ENCODE results near the gene DNAJB9. TPM values are rescaled to one million over a fixed set of nuclear protein-coding genes. Genes with fewer than 3 reads are reported as not detected.

Gene DNAJB9
- total RNA-seq, 1 donor from 2014 or later, result 40.8 TPM

DNA sequence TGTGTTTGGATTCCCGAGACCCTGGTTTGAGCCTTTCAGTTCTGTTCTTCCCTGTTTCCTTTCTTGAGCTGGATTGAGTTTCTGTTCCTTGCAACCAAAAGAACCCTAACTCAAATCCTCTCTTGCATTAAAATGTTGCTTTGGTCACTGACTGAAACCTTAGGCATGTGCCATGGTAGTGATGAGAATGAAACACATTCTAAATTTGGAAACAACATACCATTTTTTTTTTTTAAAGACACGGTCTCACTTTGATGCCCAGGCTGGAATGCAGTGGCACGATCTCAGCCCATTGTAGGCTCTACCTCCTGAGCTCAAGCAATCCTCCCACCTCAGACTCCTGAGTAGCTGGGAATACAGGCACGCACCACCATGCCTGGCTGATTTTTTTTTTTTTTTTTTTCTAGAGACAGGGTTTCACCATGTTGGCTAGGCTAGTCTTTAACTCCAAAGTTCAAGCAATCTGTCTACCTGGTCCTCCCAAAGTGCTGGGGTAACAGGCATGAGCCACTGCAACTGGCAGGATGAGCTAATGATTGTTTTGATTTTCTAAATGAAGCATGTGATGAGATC is 8.5 kb upstream of the DNAJB9 start:
- intact Hi-C loops (cut with micrococcal nuclease), result no loop called here
- DNase-seq, result no peak
- peak; percentile 65 for ATAC-seq

DNA sequence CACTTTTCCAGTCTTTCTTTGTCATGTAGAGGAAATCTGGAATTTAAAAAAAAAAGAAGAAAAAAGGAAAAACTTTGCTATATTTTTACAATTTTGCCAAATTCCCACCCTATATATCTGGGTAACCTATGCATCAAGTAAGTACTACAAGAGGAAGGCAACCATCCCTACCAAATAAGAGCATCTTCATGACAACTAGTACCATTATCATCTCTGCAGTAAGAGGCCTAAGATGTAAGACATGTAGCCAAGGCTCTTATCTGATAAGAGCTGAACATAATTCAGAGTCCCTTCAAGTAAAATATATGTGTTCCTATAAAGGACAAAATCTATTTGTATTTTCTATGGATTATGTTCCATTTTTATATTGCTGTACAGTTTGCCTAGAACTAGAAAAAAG is 3.7 kb upstream of the DNAJB9 start:
- ATAC-seq, result no peak
- intact Hi-C loops (cut with micrococcal nuclease), result no loop called here
- no peak for DNase-seq

- no peak for ATAC-seq
- intact Hi-C loops (cut with micrococcal nuclease), result no loop called here
Observed at GRCh38 chr7:108568801-108569380, 783 bp upstream of the DNAJB9 start.

DNA sequence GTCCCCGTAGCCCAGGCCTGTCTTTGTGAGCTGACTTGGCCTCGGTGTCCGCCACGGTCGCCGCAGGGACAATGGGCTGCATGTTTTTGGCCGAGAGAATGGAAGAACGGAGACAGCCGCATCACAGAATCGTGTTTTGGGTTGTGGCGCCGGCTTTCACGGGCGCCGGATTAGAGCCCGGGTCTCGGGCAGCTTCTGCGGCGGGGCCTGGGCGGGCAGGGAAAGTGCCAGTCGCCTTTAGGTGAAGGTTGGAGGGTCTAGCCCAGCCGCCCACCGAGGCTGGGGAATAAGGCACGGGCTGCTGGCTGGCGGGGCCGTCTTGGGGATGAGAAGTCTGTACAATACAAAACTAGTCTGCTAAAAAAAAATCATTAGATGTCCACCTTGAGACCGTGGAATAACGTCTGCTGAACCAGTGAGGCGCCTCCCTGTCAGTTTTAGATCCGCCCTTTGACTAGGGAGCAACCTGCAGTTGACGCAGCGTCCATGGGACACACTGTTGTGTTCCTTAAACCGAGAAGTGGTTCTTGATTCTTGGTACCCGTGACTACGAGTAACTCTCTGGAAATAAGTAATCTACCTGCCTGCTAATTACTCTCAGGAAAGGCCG is 577 bp downstream of the DNAJB9 start:
- ATAC-seq (peak; percentile 46), DNase-seq (peak; percentile 39)
- intact Hi-C loops (cut with micrococcal nuclease), result no loop called here

More at GRCh38 chr7:108568801-108569380, 783 bp upstream of the DNAJB9 start:
- no peak for DNase-seq

DNA sequence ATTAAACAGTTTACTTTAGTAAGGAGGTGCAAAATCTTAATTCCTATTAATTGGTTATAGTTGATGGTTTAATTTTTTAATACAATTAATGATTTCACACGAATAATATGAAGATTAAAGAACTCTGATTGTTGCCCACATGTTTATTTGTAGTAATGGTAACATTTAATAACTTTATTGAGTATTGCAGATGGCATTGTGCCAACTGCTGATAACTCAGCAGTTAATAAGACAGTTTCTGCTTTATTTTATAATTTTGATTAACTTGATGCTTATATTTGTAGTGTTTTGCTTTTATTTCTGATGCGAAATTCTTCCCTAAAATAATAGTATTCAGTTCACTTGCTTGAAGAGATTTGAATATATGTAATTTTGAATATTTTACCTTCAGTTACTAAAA is 2.8 kb downstream of the DNAJB9 start:
- intact Hi-C loops (cut with micrococcal nuclease), result no loop called here
- no peak for ATAC-seq
- DNase-seq, result no peak

GRCh38 chr7:108575156-108575555 is 5.5 kb downstream of the DNAJB9 start:
- ATAC-seq, result no peak
- DNase-seq, result no peak
- intact Hi-C loops (cut with micrococcal nuclease), result no loop called here

GRCh38 chr7:108576116-108576515 is 6.4 kb downstream of the DNAJB9 start:
- DNase-seq, result no peak
- intact Hi-C loops (cut with micrococcal nuclease), result no loop called here
- no peak for ATAC-seq

DNA sequence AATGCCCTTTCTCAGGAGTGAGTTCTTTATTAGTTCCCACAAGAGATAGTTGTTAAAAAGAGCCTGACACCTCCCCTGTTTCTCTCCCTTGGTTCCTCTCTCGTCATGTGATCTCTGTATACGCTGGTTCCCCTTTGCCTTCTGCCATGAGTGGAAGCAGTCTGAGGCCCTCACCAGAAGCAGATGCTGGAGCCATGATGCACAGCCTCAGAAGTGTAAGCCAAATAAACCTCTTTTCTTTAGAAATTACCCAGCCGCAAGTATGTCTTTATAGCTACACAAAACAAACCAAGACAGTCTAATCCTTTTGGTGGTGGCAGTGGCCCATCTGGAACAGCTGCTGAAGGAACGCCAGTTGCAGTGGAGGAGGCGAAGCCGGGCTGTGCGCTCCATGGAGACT is 9.3 kb downstream of the DNAJB9 start:
- DNase-seq (no peak), ATAC-seq (no peak)
- intact Hi-C loops (cut with micrococcal nuclease), result no loop called here

GRCh38 chr7:108580298-108580697 is 10.6 kb downstream of the DNAJB9 start:
- intact Hi-C loops (cut with micrococcal nuclease), result no loop called here
- no peak for ATAC-seq

GRCh38 chr7:108581655-108582491 is 12.2 kb downstream of the DNAJB9 start:
- intact Hi-C loops (cut with micrococcal nuclease), result no loop called here
- DNase-seq (no peak), ATAC-seq (peak; percentile 45)

More at GRCh38 chr7:108580298-108580697, 10.6 kb downstream of the DNAJB9 start:
- DNase-seq, result no peak

GRCh38 chr7:108584211-108584610 is 14.5 kb downstream of the DNAJB9 start:
- DNase-seq (no peak), ATAC-seq (no peak)
- intact Hi-C loops (cut with micrococcal nuclease), result no loop called here

DNA sequence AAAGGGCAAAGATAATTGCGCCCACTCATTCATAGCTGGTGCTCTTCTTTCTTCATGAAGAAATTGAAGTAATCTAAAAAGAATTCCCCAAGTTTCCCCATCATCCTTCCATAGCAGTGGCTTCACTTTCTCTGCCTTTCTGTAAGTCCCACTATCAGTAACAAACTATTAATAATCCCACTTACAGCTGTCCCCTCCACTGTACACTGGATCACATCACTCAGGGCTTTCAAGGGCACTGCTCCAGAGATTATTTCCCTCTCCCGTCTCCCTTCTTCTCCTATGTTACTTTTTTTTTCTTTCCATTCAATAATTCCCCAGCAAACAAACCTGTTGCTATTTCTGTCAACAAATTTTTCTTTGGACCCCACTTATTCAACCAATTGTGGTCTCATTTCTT is 16.2 kb downstream of the DNAJB9 start:
- ATAC-seq (peak; percentile 91), DNase-seq (no peak)
- intact Hi-C loops (cut with micrococcal nuclease), result no loop called here

GRCh38 chr7:108586274-108586710 is 16.6 kb downstream of the DNAJB9 start:
- intact Hi-C loops (cut with micrococcal nuclease), result no loop called here

GRCh38 chr7:108589199-108589598 is 19.5 kb downstream of the DNAJB9 start:
- intact Hi-C loops (cut with micrococcal nuclease), result no loop called here
- DNase-seq (no peak), ATAC-seq (no peak)

More at GRCh38 chr7:108586274-108586710, 16.6 kb downstream of the DNAJB9 start:
- ATAC-seq, result no peak
- DNase-seq, result no peak

GRCh38 chr7:108589874-108590273 is 20.2 kb downstream of the DNAJB9 start:
- ATAC-seq (no peak), DNase-seq (no peak)
- intact Hi-C loops (cut with micrococcal nuclease), result no loop called here

- DNase-seq (no peak), ATAC-seq (no peak)
- intact Hi-C loops (cut with micrococcal nuclease), result no loop called here
Observed at GRCh38 chr7:108590606-108591005, 20.9 kb downstream of the DNAJB9 start.

DNA sequence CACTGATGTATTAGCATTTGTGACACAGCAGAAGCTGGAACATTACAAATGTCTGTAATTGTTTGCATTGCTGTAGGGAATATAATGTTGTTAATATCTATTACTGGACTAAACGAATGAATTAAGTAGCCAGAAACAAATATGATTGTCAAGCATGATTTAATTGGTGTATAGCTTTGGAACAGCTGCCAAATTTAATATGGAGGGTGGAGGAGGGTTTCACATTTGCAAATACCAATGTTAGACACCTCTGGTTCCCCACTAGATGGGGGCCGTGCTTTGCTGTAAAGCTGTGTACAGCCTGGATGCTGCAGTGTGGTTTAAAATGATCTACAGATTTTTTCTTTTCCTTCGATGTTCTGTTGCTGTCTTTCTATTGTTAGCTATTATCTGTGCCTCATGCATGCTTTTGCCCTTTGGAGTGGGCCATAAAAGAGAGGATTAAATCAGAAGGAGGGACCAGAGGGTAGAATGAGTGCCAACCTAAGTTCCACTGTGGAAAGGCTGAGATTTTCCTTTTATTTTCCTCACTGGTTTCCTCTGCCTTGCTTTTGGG is 23.1 kb downstream of the DNAJB9 start:
- DNase-seq, result no peak
- intact Hi-C loops (cut with micrococcal nuclease), result no loop called here
- ATAC-seq, result no peak

- DNase-seq (no peak), ATAC-seq (no peak)
- intact Hi-C loops (cut with micrococcal nuclease), result no loop called here
Observed at GRCh38 chr7:108596560-108596959, 26.9 kb downstream of the DNAJB9 start.

DNA sequence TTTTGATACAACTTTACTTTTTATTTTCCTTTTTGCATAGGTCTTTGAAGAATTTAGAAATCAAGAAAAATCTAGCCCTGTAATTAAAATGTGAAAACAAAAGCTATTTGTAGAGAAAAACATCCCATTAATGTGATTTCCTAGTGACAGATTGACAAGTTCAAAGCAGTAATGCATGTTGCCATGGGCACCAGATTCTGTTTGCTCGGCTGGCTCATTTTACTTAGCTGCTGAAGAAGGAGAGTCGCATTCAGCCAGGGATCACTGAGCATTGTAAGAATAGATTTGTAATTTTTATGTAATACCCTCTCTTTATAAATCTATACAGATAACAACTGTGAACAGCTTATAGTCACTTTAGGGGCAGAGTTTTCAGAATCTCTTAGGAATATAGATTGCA is 28.5 kb downstream of the DNAJB9 start:
- DNase-seq, result no peak
- no peak for ATAC-seq
- intact Hi-C loops (cut with micrococcal nuclease), result no loop called here
